HCT116 (cell line): Measurements from ENCODE around the gene OR2T10.

Experiments used
- CEBPB ChIP-seq: IDR thresholded peaks from 2 replicates; pipeline ENCODE4 v1.6.1; 2012; ENCODE audit warnings: low read depth
- CTCF ChIP-seq, 3 experiments: fragments of 200-600 bp in 1 of 3; sonication (generic) in 1 of 3; IDR thresholded peaks in 2 of 3; conservative IDR thresholded peaks in 1 of 3; 2 replicates each; pipeline ENCODE4 v1.5.1; 2012 to 2017; ENCODE audit warnings: low read depth in 2 of 3, low read length in 2 of 3, antibody characterized with exemption in 1 of 3, borderline replicate concordance in 1 of 3, control low read depth in 1 of 3, mild to moderate bottlenecking in 1 of 3, mixed read lengths in 1 of 3, mixed run types in 1 of 3, moderate library complexity in 1 of 3; ENCODE audit not compliant: insufficient read depth in 1 of 3
- EGR1 ChIP-seq: IDR thresholded peaks from 2 replicates; pipeline ENCODE4 v1.6.1; 2012; ENCODE audit warnings: low read depth
- EZH2 ChIP-seq: fragments of 200-600 bp; sonication (generic); IDR thresholded peaks from 2 replicates; pipeline ENCODE4 v1.6.1; 2017; ENCODE audit warnings: antibody characterized with exemption, mixed run types
- EZH2phosphoT487 ChIP-seq: fragments of 200-600 bp; IDR thresholded peaks from 2 replicates; pipeline ENCODE4 v1.6.1; 2018; ENCODE audit warnings: antibody characterized with exemption, borderline replicate concordance
- POLR2A ChIP-seq: IDR thresholded peaks from 2 replicates; pipeline ENCODE4 v1.7.0; 2011; ENCODE audit warnings: borderline replicate concordance; ENCODE audit not compliant: insufficient read depth, insufficient read length; ENCODE audit errors: extremely low read depth
- POLR2AphosphoS5 ChIP-seq: IDR thresholded peaks from 2 replicates; pipeline ENCODE4 v1.6.1; 2011; ENCODE audit warnings: mild to moderate bottlenecking, low read depth, low read length, moderate library complexity
- RAD21 ChIP-seq: IDR thresholded peaks from 2 replicates; pipeline ENCODE4 v1.6.1; 2012; ENCODE audit warnings: low read depth, mild to moderate bottlenecking
- REST ChIP-seq: IDR thresholded peaks from 2 replicates; pipeline ENCODE4 v1.6.1; 2012; ENCODE audit warnings: low read depth
- SRF ChIP-seq: IDR thresholded peaks from 2 replicates; pipeline ENCODE4 v1.6.1; 2012; ENCODE audit warnings: low read depth
- TCF7L2 ChIP-seq: IDR thresholded peaks from 2 replicates; pipeline ENCODE4 v1.7.0; 2011; ENCODE audit warnings: borderline replicate concordance, inconsistent platforms; ENCODE audit not compliant: insufficient read depth, insufficient read length; ENCODE audit errors: extremely low read depth
- ZBTB33 ChIP-seq: IDR thresholded peaks from 2 replicates; pipeline ENCODE4 v1.6.1; 2011; ENCODE audit warnings: mild to moderate bottlenecking, low read length, moderate library complexity; ENCODE audit not compliant: insufficient replicate concordance; ENCODE audit errors: extremely low read depth
- ZFX ChIP-seq: fragments of 450-650 bp; IDR thresholded peaks from 2 replicates; pipeline ENCODE4 v1.6.1; 2017

- TF ChIP-seq ZFX (no peak), CTCF (IDR thresholded peaks at IDR 0.05 in 2 of 3, conservative IDR thresholded peaks at IDR 0.05 in 1 of 3; ENCODE audit: borderline replicate concordance in 1 of 3, insufficient read depth in 1 of 3, low read depth in 2 of 3, low read length in 2 of 3) (no peak), SRF (no peak), POLR2A (no peak), REST (no peak), TCF7L2 (no peak), EZH2 (no peak), POLR2AphosphoS5 (no peak), ZBTB33 (no peak), EGR1 (no peak), CEBPB (no peak), RAD21 (no peak), EZH2phosphoT487 (no peak)
Measured at GRCh38 chr1:248597589-248597988, at the start of gene OR2T10.
